Measurements from ENCODE around the gene CALCR.
A peak's percentile ranks its signal among the peaks of the same experiment; 100 is the strongest.
"Not testable (repeated sequence)": the region's sequence is repeated elsewhere in the genome, so short reads cannot be mapped to it uniquely, and the experiment has no call there.

Gene CALCR

DNA sequence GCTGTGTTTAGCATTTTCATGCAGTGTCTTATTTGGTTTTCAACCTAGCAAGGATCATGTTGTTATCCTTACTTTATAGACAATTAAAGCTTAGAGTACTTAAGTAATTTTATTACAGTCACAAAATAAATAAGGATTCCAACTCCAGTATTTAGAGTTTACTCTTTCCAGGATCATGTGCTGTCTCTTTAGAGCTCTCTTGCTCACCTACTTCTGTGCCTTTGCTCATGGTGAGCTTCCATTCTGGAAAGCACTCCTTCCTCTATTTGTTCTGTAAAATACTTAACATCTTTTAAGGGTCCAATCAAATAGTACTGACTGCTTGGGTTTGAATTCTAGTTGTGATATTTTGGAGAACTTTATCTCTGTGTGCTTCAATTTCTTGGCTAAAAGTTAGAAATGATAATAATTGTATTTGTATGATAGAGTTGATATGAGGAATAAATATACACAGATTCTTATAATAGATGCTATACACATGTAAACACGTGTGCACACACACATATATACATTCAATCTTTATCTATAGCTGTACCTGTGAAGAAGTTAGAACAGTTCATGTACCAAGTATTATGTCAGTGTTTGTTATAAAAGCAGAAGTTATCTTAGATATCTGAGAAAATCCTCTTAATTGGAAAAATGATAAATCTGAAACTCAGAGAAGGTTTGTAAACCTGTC lies 18.2 kb upstream of the CALCR start:
- TF ChIP-seq, protein P1, sequence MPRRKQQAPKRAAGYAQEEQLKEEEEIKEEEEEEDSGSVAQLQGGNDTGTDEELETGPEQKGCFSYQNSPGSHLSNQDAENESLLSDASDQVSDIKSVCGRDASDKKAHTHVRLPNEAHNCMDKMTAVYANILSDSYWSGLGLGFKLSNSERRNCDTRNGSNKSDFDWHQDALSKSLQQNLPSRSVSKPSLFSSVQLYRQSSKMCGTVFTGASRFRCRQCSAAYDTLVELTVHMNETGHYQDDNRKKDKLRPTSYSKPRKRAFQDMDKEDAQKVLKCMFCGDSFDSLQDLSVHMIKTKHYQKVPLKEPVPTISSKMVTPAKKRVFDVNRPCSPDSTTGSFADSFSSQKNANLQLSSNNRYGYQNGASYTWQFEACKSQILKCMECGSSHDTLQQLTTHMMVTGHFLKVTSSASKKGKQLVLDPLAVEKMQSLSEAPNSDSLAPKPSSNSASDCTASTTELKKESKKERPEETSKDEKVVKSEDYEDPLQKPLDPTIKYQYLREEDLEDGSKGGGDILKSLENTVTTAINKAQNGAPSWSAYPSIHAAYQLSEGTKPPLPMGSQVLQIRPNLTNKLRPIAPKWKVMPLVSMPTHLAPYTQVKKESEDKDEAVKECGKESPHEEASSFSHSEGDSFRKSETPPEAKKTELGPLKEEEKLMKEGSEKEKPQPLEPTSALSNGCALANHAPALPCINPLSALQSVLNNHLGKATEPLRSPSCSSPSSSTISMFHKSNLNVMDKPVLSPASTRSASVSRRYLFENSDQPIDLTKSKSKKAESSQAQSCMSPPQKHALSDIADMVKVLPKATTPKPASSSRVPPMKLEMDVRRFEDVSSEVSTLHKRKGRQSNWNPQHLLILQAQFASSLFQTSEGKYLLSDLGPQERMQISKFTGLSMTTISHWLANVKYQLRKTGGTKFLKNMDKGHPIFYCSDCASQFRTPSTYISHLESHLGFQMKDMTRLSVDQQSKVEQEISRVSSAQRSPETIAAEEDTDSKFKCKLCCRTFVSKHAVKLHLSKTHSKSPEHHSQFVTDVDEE (CRISPR knock-in tag; IDR thresholded peaks at IDR 0.05) = no peak
- ATAC-seq = no peak

DNA sequence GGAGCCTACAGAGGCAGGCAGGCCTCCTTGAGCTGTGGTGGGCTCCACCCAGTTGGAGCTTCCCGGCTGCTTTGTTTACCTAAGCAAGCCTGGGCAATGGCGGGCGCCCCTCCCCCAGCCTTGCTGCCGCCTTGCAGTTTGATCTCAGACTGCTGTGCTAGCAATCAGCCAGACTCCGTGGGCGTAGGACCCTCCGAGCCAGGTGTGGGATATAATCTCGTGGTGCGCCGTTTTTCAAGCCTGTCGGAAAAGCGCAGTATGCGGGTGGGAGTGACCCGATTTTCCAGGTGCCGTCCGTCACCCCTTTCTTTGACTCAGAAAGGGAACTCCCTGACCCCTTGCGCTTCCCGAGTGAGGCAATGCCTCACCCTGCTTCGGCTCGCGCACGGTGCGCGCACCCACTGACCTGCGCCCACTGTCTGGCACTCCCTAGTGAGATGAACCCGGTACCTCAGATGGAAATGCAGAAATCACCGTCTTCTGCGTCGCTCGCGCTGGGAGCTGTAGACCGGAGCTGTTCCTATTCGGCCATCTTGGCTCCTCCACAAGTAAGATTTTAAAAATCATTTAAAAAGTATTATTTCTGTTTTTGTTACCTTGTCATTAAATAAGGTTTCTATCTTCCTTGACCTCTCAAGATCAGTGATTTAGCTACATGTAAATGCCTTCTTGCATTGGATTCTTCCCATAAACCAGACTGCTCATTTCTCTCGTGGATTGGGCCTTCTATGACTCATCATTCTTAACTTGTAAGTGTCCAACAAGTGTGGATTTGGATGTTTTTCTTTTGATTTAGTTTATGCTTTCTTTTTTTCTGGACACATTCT lies 16.9 kb upstream of the CALCR start:
- ATAC-seq = peak; percentile 72
- TF ChIP-seq BACH2 (CRISPR knock-in tag; IDR thresholded peaks at IDR 0.05; ENCODE audit: borderline replicate concordance) = peak; percentile 58; the same call in 1 of the 2 replicates

DNA sequence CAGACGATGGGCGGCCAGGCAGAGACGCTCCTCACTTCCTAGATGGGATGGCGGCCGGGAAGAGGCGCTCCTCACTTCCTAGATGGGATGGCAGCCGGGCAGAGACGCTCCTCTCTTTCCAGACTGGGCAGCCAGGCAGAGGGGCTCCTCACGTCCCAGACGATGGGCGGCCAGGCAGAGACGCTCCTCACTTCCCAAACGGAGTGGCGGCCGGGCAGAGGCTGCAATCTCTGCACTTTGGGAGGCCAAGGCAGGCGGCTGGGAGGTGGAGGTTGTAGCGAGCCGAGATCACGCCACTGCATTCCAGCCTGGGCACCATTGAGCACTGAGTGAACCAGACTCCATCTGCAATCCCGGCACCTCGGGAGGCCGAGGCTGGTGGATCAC lies 11.9 kb upstream of the CALCR start:
- ATAC-seq = not testable (repeated sequence)

DNA sequence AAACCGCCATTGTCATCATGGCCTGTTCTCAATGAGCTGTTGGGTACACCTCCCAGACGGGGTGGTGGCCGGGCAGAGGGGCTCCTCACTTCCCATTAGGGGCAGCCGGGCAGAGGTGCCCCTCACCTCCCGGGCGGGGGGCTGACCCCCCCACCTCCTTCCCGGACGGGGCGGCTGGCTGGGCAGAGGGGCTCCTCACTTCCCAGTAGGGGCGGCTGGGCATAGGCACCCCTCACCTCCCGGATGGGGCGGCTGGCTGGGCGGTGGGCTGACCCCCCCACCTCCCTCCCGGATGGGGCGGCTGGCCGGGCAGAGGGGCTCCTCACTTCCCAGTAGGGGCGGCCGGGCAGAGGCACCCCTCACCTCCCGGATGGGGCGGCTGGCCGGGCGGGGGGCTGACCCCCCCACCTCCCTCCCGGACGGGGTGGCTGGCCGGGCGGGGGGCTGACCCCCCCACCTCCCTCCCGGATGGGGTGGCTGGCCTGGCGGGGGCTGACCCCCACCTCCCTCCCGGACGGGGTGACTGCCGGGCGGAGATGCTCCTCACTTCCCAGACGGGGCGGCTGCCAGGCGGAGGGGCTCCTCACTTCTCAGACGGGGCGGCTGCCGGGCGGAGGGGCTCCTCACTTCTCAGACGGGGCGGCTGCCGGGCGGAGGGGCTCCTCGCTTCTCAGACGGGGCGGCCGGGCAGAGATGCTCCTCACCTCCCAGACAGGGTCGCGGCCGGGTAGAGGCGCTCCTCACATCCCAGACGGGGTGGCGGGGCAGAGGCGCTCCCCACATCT lies 11.4 kb upstream of the CALCR start:
- ATAC-seq = not testable (repeated sequence)

DNA sequence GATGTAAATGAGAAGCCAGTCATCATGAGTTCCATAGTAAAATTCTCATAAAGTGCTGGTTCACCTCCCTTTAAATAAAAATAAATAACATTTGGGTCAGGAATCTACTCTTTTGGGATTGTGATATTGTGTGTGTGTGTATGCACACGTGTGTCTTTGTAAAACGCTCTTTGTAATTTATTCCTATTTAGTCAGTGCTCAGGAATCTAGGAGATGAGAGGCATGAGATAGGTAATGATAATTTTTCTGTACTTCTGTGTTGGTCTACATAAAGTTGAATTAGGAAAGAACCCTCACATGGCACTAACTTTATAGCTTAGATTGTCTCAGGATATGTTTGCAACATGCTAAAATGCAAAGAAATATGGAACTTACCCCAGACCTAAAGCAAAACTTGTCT lies 4.9 kb upstream of the CALCR start:
- TF ChIP-seq, protein P2, sequence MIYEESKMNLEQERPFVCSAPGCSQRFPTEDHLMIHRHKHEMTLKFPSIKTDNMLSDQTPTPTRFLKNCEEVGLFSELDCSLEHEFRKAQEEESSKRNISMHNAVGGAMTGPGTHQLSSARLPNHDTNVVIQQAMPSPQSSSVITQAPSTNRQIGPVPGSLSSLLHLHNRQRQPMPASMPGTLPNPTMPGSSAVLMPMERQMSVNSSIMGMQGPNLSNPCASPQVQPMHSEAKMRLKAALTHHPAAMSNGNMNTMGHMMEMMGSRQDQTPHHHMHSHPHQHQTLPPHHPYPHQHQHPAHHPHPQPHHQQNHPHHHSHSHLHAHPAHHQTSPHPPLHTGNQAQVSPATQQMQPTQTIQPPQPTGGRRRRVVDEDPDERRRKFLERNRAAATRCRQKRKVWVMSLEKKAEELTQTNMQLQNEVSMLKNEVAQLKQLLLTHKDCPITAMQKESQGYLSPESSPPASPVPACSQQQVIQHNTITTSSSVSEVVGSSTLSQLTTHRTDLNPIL (CRISPR knock-in tag; IDR thresholded peaks at IDR 0.05; ENCODE audit: low read depth) = no peak
- TF ChIP-seq ZFP3 (CRISPR knock-in tag; IDR thresholded peaks at IDR 0.05) (no peak), ZNF8 (CRISPR knock-in tag; IDR thresholded peaks at IDR 0.05) (no peak), CSDC2 (CRISPR knock-in tag; IDR thresholded peaks at IDR 0.05) (no peak), ZFP30 (CRISPR knock-in tag; IDR thresholded peaks at IDR 0.05) (no peak), ESRRG (CRISPR knock-in tag; IDR thresholded peaks at IDR 0.05) (no peak)
- TF ChIP-seq, protein P3, sequence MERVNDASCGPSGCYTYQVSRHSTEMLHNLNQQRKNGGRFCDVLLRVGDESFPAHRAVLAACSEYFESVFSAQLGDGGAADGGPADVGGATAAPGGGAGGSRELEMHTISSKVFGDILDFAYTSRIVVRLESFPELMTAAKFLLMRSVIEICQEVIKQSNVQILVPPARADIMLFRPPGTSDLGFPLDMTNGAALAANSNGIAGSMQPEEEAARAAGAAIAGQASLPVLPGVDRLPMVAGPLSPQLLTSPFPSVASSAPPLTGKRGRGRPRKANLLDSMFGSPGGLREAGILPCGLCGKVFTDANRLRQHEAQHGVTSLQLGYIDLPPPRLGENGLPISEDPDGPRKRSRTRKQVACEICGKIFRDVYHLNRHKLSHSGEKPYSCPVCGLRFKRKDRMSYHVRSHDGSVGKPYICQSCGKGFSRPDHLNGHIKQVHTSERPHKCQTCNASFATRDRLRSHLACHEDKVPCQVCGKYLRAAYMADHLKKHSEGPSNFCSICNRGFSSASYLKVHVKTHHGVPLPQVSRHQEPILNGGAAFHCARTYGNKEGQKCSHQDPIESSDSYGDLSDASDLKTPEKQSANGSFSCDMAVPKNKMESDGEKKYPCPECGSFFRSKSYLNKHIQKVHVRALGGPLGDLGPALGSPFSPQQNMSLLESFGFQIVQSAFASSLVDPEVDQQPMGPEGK (CRISPR knock-in tag; IDR thresholded peaks at IDR 0.05; ENCODE audit: borderline replicate concordance) = no peak
- TF ChIP-seq, protein P4, sequence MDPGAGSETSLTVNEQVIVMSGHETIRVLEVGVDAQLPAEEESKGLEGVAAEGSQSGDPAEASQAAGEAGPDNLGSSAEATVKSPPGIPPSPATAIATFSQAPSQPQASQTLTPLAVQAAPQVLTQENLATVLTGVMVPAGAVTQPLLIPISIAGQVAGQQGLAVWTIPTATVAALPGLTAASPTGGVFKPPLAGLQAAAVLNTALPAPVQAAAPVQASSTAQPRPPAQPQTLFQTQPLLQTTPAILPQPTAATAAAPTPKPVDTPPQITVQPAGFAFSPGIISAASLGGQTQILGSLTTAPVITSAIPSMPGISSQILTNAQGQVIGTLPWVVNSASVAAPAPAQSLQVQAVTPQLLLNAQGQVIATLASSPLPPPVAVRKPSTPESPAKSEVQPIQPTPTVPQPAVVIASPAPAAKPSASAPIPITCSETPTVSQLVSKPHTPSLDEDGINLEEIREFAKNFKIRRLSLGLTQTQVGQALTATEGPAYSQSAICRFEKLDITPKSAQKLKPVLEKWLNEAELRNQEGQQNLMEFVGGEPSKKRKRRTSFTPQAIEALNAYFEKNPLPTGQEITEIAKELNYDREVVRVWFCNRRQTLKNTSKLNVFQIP (CRISPR knock-in tag; IDR thresholded peaks at IDR 0.05; ENCODE audit: borderline replicate concordance, low read depth) = no peak
- ATAC-seq = no peak

DNA sequence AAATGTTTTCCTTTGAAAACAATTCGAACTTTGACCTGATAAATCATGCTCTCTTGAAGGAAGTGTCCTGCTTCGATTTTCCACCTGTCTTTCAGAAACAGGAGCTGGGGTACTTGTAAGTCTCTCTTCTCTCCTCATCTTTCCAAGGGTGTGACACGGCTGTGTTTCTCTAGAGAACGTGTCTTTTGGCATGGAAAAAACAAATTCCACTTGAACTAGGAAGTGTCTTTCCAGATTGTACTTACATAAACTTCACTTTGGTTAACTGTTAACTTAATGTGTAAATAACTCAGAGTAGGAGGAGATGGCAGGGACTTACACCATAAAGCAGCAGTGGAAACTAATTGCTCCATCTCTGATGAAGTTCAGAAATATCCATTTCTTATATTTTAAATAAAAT lies 4.2 kb upstream of the CALCR start:
- TF ChIP-seq ISL1 (CRISPR knock-in tag; IDR thresholded peaks at IDR 0.05) (no peak), BACH2 (CRISPR knock-in tag; IDR thresholded peaks at IDR 0.05; ENCODE audit: borderline replicate concordance) (no peak), ZNF70 (CRISPR knock-in tag; IDR thresholded peaks at IDR 0.05) (no peak), ESRRG (CRISPR knock-in tag; IDR thresholded peaks at IDR 0.05) (no peak), CSDC2 (CRISPR knock-in tag; IDR thresholded peaks at IDR 0.05) (no peak), ZFP3 (CRISPR knock-in tag; IDR thresholded peaks at IDR 0.05) (no peak), ZC3H10 (CRISPR knock-in tag; IDR thresholded peaks at IDR 0.05) (no peak), PPARA (CRISPR knock-in tag; IDR thresholded peaks at IDR 0.05; ENCODE audit: borderline replicate concordance) (no peak)
- TF ChIP-seq, protein P4 (CRISPR knock-in tag; IDR thresholded peaks at IDR 0.05; ENCODE audit: borderline replicate concordance, low read depth) = no peak
- TF ChIP-seq, protein P1 (CRISPR knock-in tag; IDR thresholded peaks at IDR 0.05) = no peak
- TF ChIP-seq, protein P2 (CRISPR knock-in tag; IDR thresholded peaks at IDR 0.05; ENCODE audit: low read depth) = no peak
- ATAC-seq = no peak
